HG02798 (cell line): ENCODE measurements around the gene HNRNPL.
"Not testable (repeated sequence)": the region's sequence is repeated elsewhere in the genome, so short reads cannot be mapped to it uniquely, and the experiment has no call there.

Experiments used
- ATAC-seq: cut with Tn5 transposase; IDR thresholded peaks from one replicate; pipeline ENCODE4 v1.9.1; 2021; ENCODE audit warnings: mild to moderate bottlenecking; ENCODE audit not compliant: unreplicated experiment, poor library complexity

The HNRNPL gene

GRCh38 chr19:38869836-38870607 is 20.2 kb upstream of the HNRNPL start:
- ATAC-seq = peak; percentile 89

- no peak for ATAC-seq
Measured at GRCh38 chr19:38869160-38869835, 19.5 kb upstream of the HNRNPL start.

GRCh38 chr19:38868551-38868950 is 18.8 kb upstream of the HNRNPL start:
- no peak for ATAC-seq

GRCh38 chr19:38867171-38867780 is 17.5 kb upstream of the HNRNPL start:
- ATAC-seq = no peak

GRCh38 chr19:38862321-38863059 is 12.7 kb upstream of the HNRNPL start:
- ATAC-seq = no peak

- ATAC-seq = no peak
Measured at GRCh38 chr19:38861368-38861767, 11.6 kb upstream of the HNRNPL start.

GRCh38 chr19:38859631-38860204 is 9.9 kb upstream of the HNRNPL start:
- ATAC-seq = not testable (repeated sequence)

GRCh38 chr19:38856813-38857212 is 7.0 kb upstream of the HNRNPL start:
- ATAC-seq = no peak

GRCh38 chr19:38855751-38856150 is 6.0 kb upstream of the HNRNPL start:
- not testable (repeated sequence) for ATAC-seq

GRCh38 chr19:38854961-38855360 is 5.2 kb upstream of the HNRNPL start:
- not testable (repeated sequence) for ATAC-seq

GRCh38 chr19:38853214-38853613 is 3.4 kb upstream of the HNRNPL start:
- no peak for ATAC-seq

- ATAC-seq = no peak
Measured at GRCh38 chr19:38852231-38853044, 2.7 kb upstream of the HNRNPL start.

- ATAC-seq = peak; percentile 30
Measured at GRCh38 chr19:38851622-38852230, 1.9 kb upstream of the HNRNPL start.

GRCh38 chr19:38850976-38851621 is 1.3 kb upstream of the HNRNPL start:
- ATAC-seq = no peak

GRCh38 chr19:38850436-38850975 is 720 bp upstream of the HNRNPL start:
- peak; percentile 74 for ATAC-seq

- ATAC-seq = peak; percentile 39
Measured at GRCh38 chr19:38849147-38849859, 483 bp downstream of the HNRNPL start.

- ATAC-seq = no peak
Measured at GRCh38 chr19:38848299-38849146, 1.3 kb downstream of the HNRNPL start.
